Astrocyte of the cerebellum (primary cell): Measurements from ENCODE around the gene DOCK3.
"Not testable (repeated sequence)": the region's sequence is repeated elsewhere in the genome, so short reads cannot be mapped to it uniquely, and the experiment has no call there.

Source experiments
- DNase-seq: peaks from one replicate; pipeline ENCODE4 v3.0.0-alpha.2; 2011; ENCODE audit warnings: low read depth
- H3K4me3 ChIP-seq: 2 replicates; pipeline ENCODE4 v1.5.1; 2011; ENCODE audit warnings: mild to moderate bottlenecking, low read depth, low read length, moderate library complexity
- in situ Hi-C: cut with HindIII; loops from 2 replicates; pipeline ENCODE4 v1.10.0; 2017; ENCODE audit warnings: low sequenced_read_pairs
- TF ChIP-seq, protein P1 (sequence below): IDR thresholded peaks from 2 replicates; pipeline ENCODE4 v1.5.1; 2012; ENCODE audit warnings: low read length, low read depth, moderate library complexity, mild to moderate bottlenecking; ENCODE audit errors: missing control alignments

The DOCK3 gene

DNA sequence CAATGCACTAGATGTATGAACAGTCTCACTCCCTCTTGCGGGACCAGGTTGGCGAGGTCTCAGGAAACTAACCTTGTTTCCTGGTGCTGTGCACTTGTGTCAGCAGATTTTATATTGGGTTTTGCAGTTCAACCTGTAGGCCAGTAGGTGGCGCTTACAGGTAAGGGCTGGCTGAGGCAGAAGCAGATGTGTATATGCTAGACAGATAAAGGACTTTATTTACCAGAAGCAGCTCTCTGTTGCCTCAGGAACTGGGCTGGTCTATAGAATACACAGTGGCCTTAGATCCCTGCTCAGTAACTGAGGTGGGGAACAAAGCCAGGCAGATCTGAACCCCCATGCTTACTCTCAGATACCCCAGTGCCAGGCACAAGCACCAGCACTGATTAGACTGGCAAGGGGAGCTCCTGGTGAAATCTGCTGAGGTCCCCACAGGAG, 296.8 kb downstream of the DOCK3 start:
- H3K4me3 ChIP-seq = no peak overlapping the region
- in situ Hi-C loops = no loop called here
- TF ChIP-seq, protein P1, sequence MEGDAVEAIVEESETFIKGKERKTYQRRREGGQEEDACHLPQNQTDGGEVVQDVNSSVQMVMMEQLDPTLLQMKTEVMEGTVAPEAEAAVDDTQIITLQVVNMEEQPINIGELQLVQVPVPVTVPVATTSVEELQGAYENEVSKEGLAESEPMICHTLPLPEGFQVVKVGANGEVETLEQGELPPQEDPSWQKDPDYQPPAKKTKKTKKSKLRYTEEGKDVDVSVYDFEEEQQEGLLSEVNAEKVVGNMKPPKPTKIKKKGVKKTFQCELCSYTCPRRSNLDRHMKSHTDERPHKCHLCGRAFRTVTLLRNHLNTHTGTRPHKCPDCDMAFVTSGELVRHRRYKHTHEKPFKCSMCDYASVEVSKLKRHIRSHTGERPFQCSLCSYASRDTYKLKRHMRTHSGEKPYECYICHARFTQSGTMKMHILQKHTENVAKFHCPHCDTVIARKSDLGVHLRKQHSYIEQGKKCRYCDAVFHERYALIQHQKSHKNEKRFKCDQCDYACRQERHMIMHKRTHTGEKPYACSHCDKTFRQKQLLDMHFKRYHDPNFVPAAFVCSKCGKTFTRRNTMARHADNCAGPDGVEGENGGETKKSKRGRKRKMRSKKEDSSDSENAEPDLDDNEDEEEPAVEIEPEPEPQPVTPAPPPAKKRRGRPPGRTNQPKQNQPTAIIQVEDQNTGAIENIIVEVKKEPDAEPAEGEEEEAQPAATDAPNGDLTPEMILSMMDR = peak; percentile 89
- DNase-seq = peak; percentile 13

DNA sequence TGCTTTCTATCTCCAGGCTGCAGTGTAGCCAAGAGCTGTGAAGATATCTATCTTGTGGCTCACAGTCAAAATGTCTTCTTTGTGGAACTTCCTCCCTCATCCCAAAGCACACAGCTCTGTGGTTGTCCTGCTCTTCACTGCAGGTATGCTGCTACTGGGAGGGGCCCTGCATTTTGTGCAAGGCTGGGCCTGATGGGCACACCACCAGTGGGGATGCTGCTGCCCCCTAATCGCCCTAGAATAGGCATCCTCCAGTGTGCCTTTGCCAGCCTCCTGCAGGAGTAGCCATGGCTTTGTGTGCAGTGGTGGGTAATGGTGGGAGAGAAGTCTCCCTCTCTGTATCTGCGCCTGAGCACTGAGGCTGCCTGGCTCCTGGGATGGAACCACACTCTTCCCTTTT, 297.3 kb downstream of the DOCK3 start:
- TF ChIP-seq, protein P1 = no peak
- in situ Hi-C loops = no loop called here
- DNase-seq = no peak
- no peak overlapping the region for H3K4me3 ChIP-seq

DNA sequence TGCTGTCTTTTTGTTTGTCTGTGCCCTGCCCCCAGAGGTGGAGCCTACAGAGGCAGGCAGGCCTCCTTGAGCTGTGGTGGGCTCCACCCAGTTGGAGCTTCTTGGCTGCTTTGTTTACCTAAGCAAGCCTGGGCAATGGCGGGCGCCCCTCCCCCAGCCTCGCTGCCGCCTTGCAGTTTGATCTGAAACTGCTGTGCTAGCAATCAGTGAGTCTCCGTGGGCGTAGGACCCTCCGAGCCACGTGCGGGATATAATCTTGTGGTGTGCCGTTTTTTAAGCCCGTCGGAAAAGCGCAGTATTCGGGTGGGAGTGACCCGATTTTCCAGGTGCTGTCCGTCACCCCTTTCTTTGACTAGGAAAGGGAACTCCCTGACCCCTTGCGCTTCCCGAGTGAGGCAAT, 303.9 kb downstream of the DOCK3 start:
- DNase-seq, in situ Hi-C loops, H3K4me3 ChIP-seq: not testable (repeated sequence)

DNA sequence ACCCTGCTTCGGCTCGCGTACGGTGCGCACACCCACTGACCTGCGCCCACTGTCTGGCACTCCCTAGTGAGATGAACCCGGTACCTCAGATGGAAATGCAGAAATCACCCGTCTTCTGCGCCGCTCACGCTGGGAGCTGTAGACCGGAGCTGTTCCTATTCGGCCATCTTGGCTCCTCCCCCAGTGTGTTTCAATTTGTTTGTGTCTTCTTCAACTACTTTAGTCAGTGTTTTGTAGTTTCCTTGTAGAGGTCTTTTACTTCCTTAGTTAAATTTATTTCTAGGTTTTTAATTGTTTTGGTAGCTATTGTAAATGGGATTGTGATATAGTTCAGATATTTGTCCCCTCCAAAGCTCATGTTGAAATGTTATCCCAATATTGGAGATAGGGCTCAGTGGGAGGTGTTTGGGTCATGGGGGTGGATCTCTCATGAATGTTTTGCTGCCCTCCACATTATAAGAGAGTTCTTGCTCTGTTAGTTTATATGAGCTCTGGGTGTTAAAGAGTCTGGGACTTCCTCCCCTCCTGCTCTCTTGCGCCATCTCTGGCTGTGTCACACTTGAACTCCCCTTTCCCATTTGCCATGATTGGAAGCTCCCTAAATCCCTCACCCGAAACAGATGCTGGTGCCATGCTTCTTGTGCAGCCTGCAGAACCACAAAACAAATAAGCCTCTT, 304.4 kb downstream of the DOCK3 start:
- TF ChIP-seq, protein P1 = peak; percentile 5
- in situ Hi-C loops = no loop called here
- no peak overlapping the region for H3K4me3 ChIP-seq
- no peak for DNase-seq

DNA sequence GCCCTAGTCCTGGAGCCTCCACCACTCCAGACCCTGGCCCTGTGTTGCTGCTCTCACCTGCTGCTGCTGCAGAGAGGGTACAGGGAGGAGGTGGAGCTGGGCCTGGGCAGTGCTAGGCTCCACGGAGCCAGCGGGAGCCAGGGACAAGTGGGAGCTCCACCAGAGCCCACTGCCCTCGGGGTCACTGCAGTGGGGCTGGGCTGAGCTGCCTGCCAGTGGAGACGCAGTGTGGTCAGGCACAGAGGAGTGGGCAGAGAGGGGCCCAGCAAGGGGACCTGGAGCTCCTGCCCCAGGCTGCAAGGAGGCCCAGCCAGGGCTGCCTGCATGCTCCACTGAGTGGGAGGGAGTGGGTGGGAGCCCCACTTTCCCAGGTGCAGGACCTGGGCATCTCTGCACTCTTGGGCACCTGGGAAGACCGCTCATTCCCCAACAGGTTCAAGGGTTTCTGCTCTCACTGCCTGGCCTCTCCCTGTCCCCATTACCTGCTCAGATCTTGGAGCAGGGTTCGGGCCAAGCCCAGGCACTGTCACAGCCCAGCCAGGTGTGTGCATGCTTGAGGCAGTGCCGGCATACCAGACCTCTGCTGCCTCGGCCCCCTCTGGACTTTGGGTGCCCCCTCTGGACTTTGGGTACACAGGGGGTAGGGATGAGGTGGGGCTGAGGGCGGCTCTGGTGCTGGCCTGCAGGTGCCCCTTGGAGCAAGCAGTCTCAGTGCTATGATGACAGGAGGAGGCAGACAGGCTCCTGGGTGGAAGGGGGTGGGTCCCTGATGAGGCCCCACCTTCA, 308.0 kb downstream of the DOCK3 start:
- TF ChIP-seq, protein P1 = no peak
- H3K4me3 ChIP-seq = no peak overlapping the region
- in situ Hi-C loops = no loop called here
- DNase-seq = no peak

DNA sequence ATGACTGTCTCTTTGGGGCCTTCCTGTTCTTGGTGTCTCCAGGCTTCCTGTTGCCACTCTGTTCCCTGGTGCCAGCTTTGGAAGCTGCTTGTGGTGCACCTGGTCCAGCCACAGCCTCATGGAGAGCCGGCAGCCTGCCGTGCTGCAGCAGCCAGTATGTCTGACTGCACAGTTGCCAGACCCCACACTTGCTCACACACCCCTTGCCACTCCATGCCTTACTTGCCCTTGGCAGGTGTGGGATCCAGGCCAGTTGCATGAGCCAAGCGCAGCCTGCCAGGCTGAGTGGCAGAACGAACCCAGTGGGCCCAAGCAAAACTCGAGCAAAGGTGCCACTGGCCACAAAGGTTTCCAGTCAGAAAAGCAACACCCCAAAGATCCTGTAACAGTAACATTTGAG, 309.2 kb downstream of the DOCK3 start:
- TF ChIP-seq, protein P1 = no peak
- in situ Hi-C loops = no loop called here

DNA sequence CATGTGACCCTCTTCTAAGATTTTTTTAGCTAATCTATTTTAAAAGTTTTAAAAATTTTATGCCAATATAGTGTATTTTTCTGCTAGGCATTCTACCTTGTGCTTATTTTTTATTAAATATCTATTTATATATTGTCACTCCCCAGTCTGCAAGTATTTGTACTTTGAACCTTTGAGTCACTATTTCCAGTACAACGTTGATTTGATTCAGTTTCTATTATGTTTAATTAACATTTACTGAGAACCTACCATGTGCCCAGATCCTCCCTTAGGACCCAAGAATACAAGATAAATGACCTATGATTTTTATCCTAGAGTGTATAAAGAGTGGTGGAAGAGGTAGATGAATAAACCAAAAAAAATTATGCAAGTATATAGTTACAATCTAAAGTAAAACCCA, 311.2 kb downstream of the DOCK3 start:
- in situ Hi-C loops = no loop called here
- DNase-seq = no peak
- no peak overlapping the region for H3K4me3 ChIP-seq
- TF ChIP-seq, protein P1 = no peak

More for the DNA sequence above, 309.2 kb downstream of the DOCK3 start:
- no peak overlapping the region for H3K4me3 ChIP-seq
- no peak for DNase-seq
